Endothelial cell of umbilical vein (primary cell): ENCODE data around the gene ANXA6. TPM values are rescaled to one million over a fixed set of nuclear protein-coding genes. Genes with fewer than 3 reads are reported as not detected.

ENCODE experiments used
- BruUV-seq: library from RNA; stranded (reverse); fragments of 400-500 nt; replicated peaks from 2 replicates; lab custom pipeline; 2021; lab: Mats Ljungman, UMichigan
- CTCF ChIA-PET: fragments of 300-600, 350-600 bp; sonication (Branson Sonifier 250); formaldehyde crosslinking; loops from one replicate; lab custom pipeline; 2021; ENCODE audit warnings: antibody characterized with exemption, inconsistent platforms; lab: Charles Lee
- POLR2A ChIA-PET: fragments of 300-600, 350-600 bp; sonication (Branson Sonifier 250); formaldehyde crosslinking; loops from one replicate; lab custom pipeline; 2021; ENCODE audit warnings: antibody characterized with exemption, inconsistent platforms; lab: Charles Lee
- DNase-seq: peaks from one replicate; pipeline ENCODE4 v3.0.0-alpha.2; 2011; ENCODE audit warnings: low read depth, low spot score
- FAIRE-seq: peaks from 2 replicates; lab custom pipeline; 2011; peaks lifted over from hg19 to GRCh38; lab: Jason Lieb, UNC
- H2AFZ ChIP-seq: 2 replicates; pipeline ENCODE4 v1.6.0; 2012; ENCODE audit warnings: low read depth, low read length, control low read depth, inconsistent platforms
- H3K27ac ChIP-seq: 2 replicates; pipeline ENCODE4 v1.5.1; 2011; ENCODE audit warnings: low read depth, mild to moderate bottlenecking, control low read depth, low read length, moderate library complexity; ENCODE audit not compliant: insufficient read depth
- H3K27me3 ChIP-seq, 2 experiments: 2 replicates each; pipeline versions ENCODE4 v1.6.0 to v1.6.1; 2011; ENCODE audit warnings: low read length in 2 of 2, mixed read lengths in 1 of 2; ENCODE audit not compliant: control insufficient read depth in 2 of 2, insufficient read depth in 2 of 2
- H3K36me3 ChIP-seq, 2 experiments: 2 replicates in 1 of 2; 3 replicates in 1 of 2; pipeline ENCODE4 v1.5.1; 2011; ENCODE audit warnings: low read length in 2 of 2, mild to moderate bottlenecking in 1 of 2, moderate library complexity in 1 of 2; ENCODE audit not compliant: control insufficient read depth in 2 of 2, insufficient read depth in 2 of 2; ENCODE audit errors: extremely low read depth in 1 of 2
- H3K4me1 ChIP-seq: 3 replicates; pipeline ENCODE4 v1.5.1; 2011; ENCODE audit warnings: mild to moderate bottlenecking, low read length; ENCODE audit not compliant: control insufficient read depth, insufficient read depth; ENCODE audit errors: extremely low read depth
- H3K4me2 ChIP-seq: 2 replicates; pipeline ENCODE4 v1.6.1; 2011; ENCODE audit warnings: low read length, control low read depth, mixed read lengths; ENCODE audit not compliant: insufficient read depth
- H3K4me3 ChIP-seq, 3 experiments: fragments of 200-600 bp in 1 of 3; sonication (generic), shearing (Covaris generic) in 1 of 3; replicated peaks in 1 of 3; 2 replicates each; pipeline ENCODE4 v1.5.1; 2011 to 2016; ENCODE audit warnings: control low read depth in 3 of 3, low read length in 3 of 3, mild to moderate bottlenecking in 2 of 3, inconsistent platforms in 1 of 3, low read depth in 1 of 3, moderate library complexity in 1 of 3; ENCODE audit not compliant: insufficient read depth in 1 of 3
- H3K79me2 ChIP-seq: 2 replicates; pipeline ENCODE4 v1.6.0; 2012; ENCODE audit warnings: low read length, inconsistent platforms; ENCODE audit not compliant: control insufficient read depth, insufficient read depth
- H3K9ac ChIP-seq: replicated peaks from 2 replicates; pipeline ENCODE3; 2011; ENCODE audit warnings: low read length, control low read depth; ENCODE audit not compliant: insufficient read depth; ENCODE audit errors: extremely low read depth
- H3K9me1 ChIP-seq: replicated peaks from 3 replicates; pipeline ENCODE4 v1.6.0; 2011; ENCODE audit warnings: mild to moderate bottlenecking, low read length; ENCODE audit not compliant: control insufficient read depth, insufficient read depth; ENCODE audit errors: extremely low read depth
- H3K9me3 ChIP-seq: replicated peaks from 2 replicates; pipeline ENCODE4 v1.5.1; 2012; ENCODE audit warnings: low read length, inconsistent platforms; ENCODE audit not compliant: control insufficient read depth, insufficient read depth
- H4K20me1 ChIP-seq: replicated peaks from 2 replicates; pipeline ENCODE3; 2011; ENCODE audit warnings: mild to moderate bottlenecking, low read length; ENCODE audit not compliant: control insufficient read depth, insufficient read depth; ENCODE audit errors: extremely low read depth
- EZH2 ChIP-seq: IDR thresholded peaks from 2 replicates; pipeline ENCODE4 v1.6.1; 2012; ENCODE audit warnings: borderline replicate concordance, low read depth, mild to moderate bottlenecking, moderate library complexity, low read length, inconsistent platforms; ENCODE audit not compliant: severe bottlenecking
- FOS ChIP-seq: IDR thresholded peaks from 2 replicates; pipeline ENCODE4 v1.6.1; 2011; ENCODE audit warnings: mild to moderate bottlenecking, low read length, moderate library complexity, borderline replicate concordance; ENCODE audit not compliant: insufficient read depth
- GATA2 ChIP-seq: IDR thresholded peaks from 2 replicates; pipeline ENCODE4 v1.7.0; 2011; ENCODE audit warnings: low read depth, mild to moderate bottlenecking, moderate library complexity, mixed read lengths, low read length; ENCODE audit not compliant: insufficient read length, insufficient read depth
- JUN ChIP-seq: IDR thresholded peaks from 2 replicates; pipeline ENCODE4 v1.6.1; 2011; ENCODE audit warnings: borderline replicate concordance, low read depth; ENCODE audit not compliant: insufficient read length, insufficient read depth
- MYC ChIP-seq: IDR thresholded peaks from one replicate; pipeline ENCODE4 v1.6.1; 2011; ENCODE audit warnings: mild to moderate bottlenecking, low read depth, low read length
- POLR2A ChIP-seq: IDR thresholded peaks from 2 replicates; pipeline ENCODE4 v1.6.1; 2012; ENCODE audit warnings: low read depth, mild to moderate bottlenecking, control low read depth, low read length
- POLR2AphosphoS5 ChIP-seq: IDR thresholded peaks from 2 replicates; pipeline ENCODE4 v1.6.1; 2012; ENCODE audit warnings: low read depth, mild to moderate bottlenecking, control low read depth, low read length, moderate library complexity; ENCODE audit not compliant: insufficient read depth
- dilution Hi-C: fragments of 300-500 bp; cut with MboI; formaldehyde crosslinking; loops from one replicate; pipeline ENCODE4 v1.15.0; 2019; ENCODE audit warnings: low sequenced_read_pairs; ENCODE audit not compliant: extremely low pct_ligation_motif_present
- intact Hi-C: fragments of 100-400 bp; cut with micrococcal nuclease; formaldehyde crosslinking; loops from one replicate; pipeline ENCODE4 v1.10.0; 2022
- polyA plus RNA-seq, 4 experiments: library from polyadenylated mRNA; depleted of rRNA in 3 of 4; stranded (reverse) in 3 of 4; unstranded in 1 of 4; fragments of >200 nt; gene quantifications; 2 replicates each; pipeline versions ENCODE4 v1.2.1 to v1.2.3, GENCODE V29; 2011 to 2012; ENCODE audit warnings: missing spikeins in 1 of 4
- total RNA-seq: library from RNA; stranded (reverse); gene quantifications from 2 replicates; pipeline ENCODE4 v1.2.3, GENCODE V29; 2021
- TF ChIP-seq, protein P1 (sequence below), 2 donors: IDR thresholded peaks; 1 replicate in 1 of 2; 2 replicates in 1 of 2; pipeline ENCODE4 v1.5.1; 2011; ENCODE audit warnings: low read length in 2 of 2, mild to moderate bottlenecking in 2 of 2, moderate library complexity in 2 of 2, control low read depth in 1 of 2, inconsistent platforms in 1 of 2, low read depth in 1 of 2; ENCODE audit not compliant: insufficient read depth in 1 of 2; ENCODE audit errors: extremely low read depth in 1 of 2
- TF ChIP-seq, protein P2 (sequence below): IDR thresholded peaks from 2 replicates; pipeline ENCODE4 v1.6.1; 2011; ENCODE audit not compliant: insufficient read depth, insufficient read length

ANXA6 gene
- total and polyA plus RNA-seq, 2 donors (not counting 3 experiments of a cell fraction or from before 2014, with no cell fraction given) = 195 to 266 TPM

- H3K4me3 ChIP-seq = peak overlapping the region in 1 of 3 experiments; percentile 8
Observed at GRCh38 chr5:151173711-151174611, 16.4 kb upstream of the ANXA6 start.

More at GRCh38 chr5:151173711-151174611, 16.4 kb upstream of the ANXA6 start:
- Histone ChIP-seq H3K36me3 (no peaks in the 10 kb centered on the region), H3K9me3 (no peaks in the 10 kb centered on the region), H3K4me2 (no peak overlapping the region), H3K9ac (no peak overlapping the region), H3K27me3 (peaks cover 0 to 1% of the 10 kb centered on the region in 2 experiments), H3K4me1 (no peaks in the 10 kb centered on the region), H3K27ac (no peak overlapping the region), H4K20me1 (no peaks in the 10 kb centered on the region), H3K79me2 (no peaks in the 10 kb centered on the region), H2AFZ (no peak overlapping the region), H3K9me1 (no peaks in the 10 kb centered on the region)
- CTCF ChIA-PET = interaction anchor here (0.8 to 1.8 kb wide), 3 partner anchors 9 to 59 kb away, joined by 3 to 7 read pairs (median 4); no protein-coding TSS in a partner anchor
- dilution Hi-C loops = no loop called here
- BruUV-seq = no TSS peak
- FAIRE-seq = no peak
- no peak for DNase-seq
- TF ChIP-seq, protein P1, sequence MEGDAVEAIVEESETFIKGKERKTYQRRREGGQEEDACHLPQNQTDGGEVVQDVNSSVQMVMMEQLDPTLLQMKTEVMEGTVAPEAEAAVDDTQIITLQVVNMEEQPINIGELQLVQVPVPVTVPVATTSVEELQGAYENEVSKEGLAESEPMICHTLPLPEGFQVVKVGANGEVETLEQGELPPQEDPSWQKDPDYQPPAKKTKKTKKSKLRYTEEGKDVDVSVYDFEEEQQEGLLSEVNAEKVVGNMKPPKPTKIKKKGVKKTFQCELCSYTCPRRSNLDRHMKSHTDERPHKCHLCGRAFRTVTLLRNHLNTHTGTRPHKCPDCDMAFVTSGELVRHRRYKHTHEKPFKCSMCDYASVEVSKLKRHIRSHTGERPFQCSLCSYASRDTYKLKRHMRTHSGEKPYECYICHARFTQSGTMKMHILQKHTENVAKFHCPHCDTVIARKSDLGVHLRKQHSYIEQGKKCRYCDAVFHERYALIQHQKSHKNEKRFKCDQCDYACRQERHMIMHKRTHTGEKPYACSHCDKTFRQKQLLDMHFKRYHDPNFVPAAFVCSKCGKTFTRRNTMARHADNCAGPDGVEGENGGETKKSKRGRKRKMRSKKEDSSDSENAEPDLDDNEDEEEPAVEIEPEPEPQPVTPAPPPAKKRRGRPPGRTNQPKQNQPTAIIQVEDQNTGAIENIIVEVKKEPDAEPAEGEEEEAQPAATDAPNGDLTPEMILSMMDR (IDR thresholded peaks at IDR 0.05; ENCODE audit: extremely low read depth in 1 of 2, insufficient read depth in 1 of 2, low read depth in 1 of 2, low read length in 2 of 2) = no peak
- TF ChIP-seq POLR2A = no peak
- TF ChIP-seq FOS = no peak
- no peak for TF ChIP-seq EZH2
- TF ChIP-seq JUN = no peak
- no peak for TF ChIP-seq GATA2
- TF ChIP-seq MYC = no peak
- TF ChIP-seq, protein P2, sequence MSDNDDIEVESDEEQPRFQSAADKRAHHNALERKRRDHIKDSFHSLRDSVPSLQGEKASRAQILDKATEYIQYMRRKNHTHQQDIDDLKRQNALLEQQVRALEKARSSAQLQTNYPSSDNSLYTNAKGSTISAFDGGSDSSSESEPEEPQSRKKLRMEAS = no peak
- TF ChIP-seq POLR2AphosphoS5 = no peak
- intact Hi-C loops = no loop called here
- POLR2A ChIA-PET = no interaction called here
